Measurements from ENCODE around the gene TMEM220.

TMEM220 gene

DNA sequence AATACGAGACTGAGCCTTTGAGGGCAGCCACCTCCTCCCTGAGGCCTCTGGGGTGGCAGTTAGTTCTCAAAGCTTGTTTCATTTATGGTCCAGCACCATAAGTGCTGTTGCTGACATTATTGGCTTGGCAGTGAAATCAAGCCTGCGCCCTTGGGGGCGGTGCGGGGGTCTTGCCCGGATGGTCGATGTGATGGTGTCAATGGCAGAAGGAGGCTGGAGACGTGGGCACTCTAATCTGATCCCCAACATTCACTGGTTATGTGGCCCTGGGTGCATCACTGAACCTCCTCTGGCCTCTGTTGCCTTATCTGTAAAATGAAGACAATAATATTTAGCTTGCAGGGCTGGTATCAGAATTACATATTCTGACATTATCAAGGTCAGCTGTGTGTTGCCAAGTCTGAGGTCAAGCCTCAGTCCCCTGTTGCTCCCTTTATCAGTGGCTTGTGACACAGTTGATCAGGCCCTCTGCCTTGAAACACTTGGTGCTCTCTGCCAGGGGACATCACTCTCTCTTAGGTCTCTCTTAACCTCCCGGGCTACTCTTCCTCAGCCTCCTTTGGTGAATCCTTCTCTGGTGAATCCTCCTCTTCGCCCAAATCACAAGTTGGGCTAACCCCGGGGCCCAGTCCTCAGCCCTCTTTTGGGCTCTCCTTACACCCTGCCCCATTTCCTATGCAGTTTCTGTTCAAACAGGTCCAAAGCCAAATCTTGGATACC lies 11.8 kb upstream of the TMEM220 start:
- TF ChIP-seq RARB (CRISPR knock-in tag; IDR thresholded peaks at IDR 0.05) (no peak), CSRNP3 (CRISPR knock-in tag; IDR thresholded peaks at IDR 0.05) (no peak), OSR1 (CRISPR knock-in tag; IDR thresholded peaks at IDR 0.05) (no peak), BACH2 (CRISPR knock-in tag; IDR thresholded peaks at IDR 0.05; ENCODE audit: borderline replicate concordance) (no peak), ZC3H10 (CRISPR knock-in tag; IDR thresholded peaks at IDR 0.05) (no peak), ESRRG (CRISPR knock-in tag; IDR thresholded peaks at IDR 0.05) (no peak), ZFP3 (CRISPR knock-in tag; IDR thresholded peaks at IDR 0.05) (no peak), CSDC2 (CRISPR knock-in tag; IDR thresholded peaks at IDR 0.05) (no peak), ZNF8 (CRISPR knock-in tag; IDR thresholded peaks at IDR 0.05) (no peak), ZFP30 (CRISPR knock-in tag; IDR thresholded peaks at IDR 0.05) (no peak), ISL1 (CRISPR knock-in tag; IDR thresholded peaks at IDR 0.05) (no peak), ARNTL (CRISPR knock-in tag; IDR thresholded peaks at IDR 0.05; ENCODE audit: borderline replicate concordance, low read depth) (no peak)
- TF ChIP-seq, protein P1, sequence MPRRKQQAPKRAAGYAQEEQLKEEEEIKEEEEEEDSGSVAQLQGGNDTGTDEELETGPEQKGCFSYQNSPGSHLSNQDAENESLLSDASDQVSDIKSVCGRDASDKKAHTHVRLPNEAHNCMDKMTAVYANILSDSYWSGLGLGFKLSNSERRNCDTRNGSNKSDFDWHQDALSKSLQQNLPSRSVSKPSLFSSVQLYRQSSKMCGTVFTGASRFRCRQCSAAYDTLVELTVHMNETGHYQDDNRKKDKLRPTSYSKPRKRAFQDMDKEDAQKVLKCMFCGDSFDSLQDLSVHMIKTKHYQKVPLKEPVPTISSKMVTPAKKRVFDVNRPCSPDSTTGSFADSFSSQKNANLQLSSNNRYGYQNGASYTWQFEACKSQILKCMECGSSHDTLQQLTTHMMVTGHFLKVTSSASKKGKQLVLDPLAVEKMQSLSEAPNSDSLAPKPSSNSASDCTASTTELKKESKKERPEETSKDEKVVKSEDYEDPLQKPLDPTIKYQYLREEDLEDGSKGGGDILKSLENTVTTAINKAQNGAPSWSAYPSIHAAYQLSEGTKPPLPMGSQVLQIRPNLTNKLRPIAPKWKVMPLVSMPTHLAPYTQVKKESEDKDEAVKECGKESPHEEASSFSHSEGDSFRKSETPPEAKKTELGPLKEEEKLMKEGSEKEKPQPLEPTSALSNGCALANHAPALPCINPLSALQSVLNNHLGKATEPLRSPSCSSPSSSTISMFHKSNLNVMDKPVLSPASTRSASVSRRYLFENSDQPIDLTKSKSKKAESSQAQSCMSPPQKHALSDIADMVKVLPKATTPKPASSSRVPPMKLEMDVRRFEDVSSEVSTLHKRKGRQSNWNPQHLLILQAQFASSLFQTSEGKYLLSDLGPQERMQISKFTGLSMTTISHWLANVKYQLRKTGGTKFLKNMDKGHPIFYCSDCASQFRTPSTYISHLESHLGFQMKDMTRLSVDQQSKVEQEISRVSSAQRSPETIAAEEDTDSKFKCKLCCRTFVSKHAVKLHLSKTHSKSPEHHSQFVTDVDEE (CRISPR knock-in tag; IDR thresholded peaks at IDR 0.05), result no peak
- TF ChIP-seq, protein P2, sequence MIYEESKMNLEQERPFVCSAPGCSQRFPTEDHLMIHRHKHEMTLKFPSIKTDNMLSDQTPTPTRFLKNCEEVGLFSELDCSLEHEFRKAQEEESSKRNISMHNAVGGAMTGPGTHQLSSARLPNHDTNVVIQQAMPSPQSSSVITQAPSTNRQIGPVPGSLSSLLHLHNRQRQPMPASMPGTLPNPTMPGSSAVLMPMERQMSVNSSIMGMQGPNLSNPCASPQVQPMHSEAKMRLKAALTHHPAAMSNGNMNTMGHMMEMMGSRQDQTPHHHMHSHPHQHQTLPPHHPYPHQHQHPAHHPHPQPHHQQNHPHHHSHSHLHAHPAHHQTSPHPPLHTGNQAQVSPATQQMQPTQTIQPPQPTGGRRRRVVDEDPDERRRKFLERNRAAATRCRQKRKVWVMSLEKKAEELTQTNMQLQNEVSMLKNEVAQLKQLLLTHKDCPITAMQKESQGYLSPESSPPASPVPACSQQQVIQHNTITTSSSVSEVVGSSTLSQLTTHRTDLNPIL (CRISPR knock-in tag; IDR thresholded peaks at IDR 0.05; ENCODE audit: low read depth), result no peak
- no peak for ATAC-seq

- TF ChIP-seq SNAI2 (CRISPR knock-in tag; IDR thresholded peaks at IDR 0.05) (no peak), BACH2 (CRISPR knock-in tag; IDR thresholded peaks at IDR 0.05; ENCODE audit: borderline replicate concordance) (no peak), ZFP3 (CRISPR knock-in tag; IDR thresholded peaks at IDR 0.05) (no peak), ISL1 (CRISPR knock-in tag; IDR thresholded peaks at IDR 0.05) (no peak), ZNF70 (CRISPR knock-in tag; IDR thresholded peaks at IDR 0.05) (no peak), ZNF565 (CRISPR knock-in tag; conservative IDR thresholded peaks at IDR 0.05; ENCODE audit: low read depth) (no peak), ESRRG (CRISPR knock-in tag; IDR thresholded peaks at IDR 0.05) (no peak), TOX (CRISPR knock-in tag; IDR thresholded peaks at IDR 0.05; ENCODE audit: borderline replicate concordance) (no peak), TCF4 (CRISPR knock-in tag; IDR thresholded peaks at IDR 0.05; ENCODE audit: borderline replicate concordance) (no peak), ZNF8 (CRISPR knock-in tag; IDR thresholded peaks at IDR 0.05) (no peak), CSDC2 (CRISPR knock-in tag; IDR thresholded peaks at IDR 0.05) (no peak), ARNTL (CRISPR knock-in tag; IDR thresholded peaks at IDR 0.05; ENCODE audit: borderline replicate concordance, low read depth) (no peak)
- TF ChIP-seq, protein P3, sequence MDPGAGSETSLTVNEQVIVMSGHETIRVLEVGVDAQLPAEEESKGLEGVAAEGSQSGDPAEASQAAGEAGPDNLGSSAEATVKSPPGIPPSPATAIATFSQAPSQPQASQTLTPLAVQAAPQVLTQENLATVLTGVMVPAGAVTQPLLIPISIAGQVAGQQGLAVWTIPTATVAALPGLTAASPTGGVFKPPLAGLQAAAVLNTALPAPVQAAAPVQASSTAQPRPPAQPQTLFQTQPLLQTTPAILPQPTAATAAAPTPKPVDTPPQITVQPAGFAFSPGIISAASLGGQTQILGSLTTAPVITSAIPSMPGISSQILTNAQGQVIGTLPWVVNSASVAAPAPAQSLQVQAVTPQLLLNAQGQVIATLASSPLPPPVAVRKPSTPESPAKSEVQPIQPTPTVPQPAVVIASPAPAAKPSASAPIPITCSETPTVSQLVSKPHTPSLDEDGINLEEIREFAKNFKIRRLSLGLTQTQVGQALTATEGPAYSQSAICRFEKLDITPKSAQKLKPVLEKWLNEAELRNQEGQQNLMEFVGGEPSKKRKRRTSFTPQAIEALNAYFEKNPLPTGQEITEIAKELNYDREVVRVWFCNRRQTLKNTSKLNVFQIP (CRISPR knock-in tag; IDR thresholded peaks at IDR 0.05; ENCODE audit: borderline replicate concordance, low read depth), result no peak
- TF ChIP-seq, protein P1 (CRISPR knock-in tag; IDR thresholded peaks at IDR 0.05), result no peak
- TF ChIP-seq, protein P2 (CRISPR knock-in tag; IDR thresholded peaks at IDR 0.05; ENCODE audit: low read depth), result no peak
- TF ChIP-seq, protein P4, sequence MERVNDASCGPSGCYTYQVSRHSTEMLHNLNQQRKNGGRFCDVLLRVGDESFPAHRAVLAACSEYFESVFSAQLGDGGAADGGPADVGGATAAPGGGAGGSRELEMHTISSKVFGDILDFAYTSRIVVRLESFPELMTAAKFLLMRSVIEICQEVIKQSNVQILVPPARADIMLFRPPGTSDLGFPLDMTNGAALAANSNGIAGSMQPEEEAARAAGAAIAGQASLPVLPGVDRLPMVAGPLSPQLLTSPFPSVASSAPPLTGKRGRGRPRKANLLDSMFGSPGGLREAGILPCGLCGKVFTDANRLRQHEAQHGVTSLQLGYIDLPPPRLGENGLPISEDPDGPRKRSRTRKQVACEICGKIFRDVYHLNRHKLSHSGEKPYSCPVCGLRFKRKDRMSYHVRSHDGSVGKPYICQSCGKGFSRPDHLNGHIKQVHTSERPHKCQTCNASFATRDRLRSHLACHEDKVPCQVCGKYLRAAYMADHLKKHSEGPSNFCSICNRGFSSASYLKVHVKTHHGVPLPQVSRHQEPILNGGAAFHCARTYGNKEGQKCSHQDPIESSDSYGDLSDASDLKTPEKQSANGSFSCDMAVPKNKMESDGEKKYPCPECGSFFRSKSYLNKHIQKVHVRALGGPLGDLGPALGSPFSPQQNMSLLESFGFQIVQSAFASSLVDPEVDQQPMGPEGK (CRISPR knock-in tag; IDR thresholded peaks at IDR 0.05; ENCODE audit: borderline replicate concordance), result no peak
- ATAC-seq, result no peak
Measured at GRCh38 chr17:10739386-10739785, 9.6 kb upstream of the TMEM220 start.

All from SK-N-SH treated with all-trans-retinoic acid at 6 μM for 48 hours (cell line).